ENCODE data around the gene TGFBRAP1.
A peak's percentile ranks its signal among the peaks of the same experiment; 100 is the strongest.

Gene TGFBRAP1, protein sequence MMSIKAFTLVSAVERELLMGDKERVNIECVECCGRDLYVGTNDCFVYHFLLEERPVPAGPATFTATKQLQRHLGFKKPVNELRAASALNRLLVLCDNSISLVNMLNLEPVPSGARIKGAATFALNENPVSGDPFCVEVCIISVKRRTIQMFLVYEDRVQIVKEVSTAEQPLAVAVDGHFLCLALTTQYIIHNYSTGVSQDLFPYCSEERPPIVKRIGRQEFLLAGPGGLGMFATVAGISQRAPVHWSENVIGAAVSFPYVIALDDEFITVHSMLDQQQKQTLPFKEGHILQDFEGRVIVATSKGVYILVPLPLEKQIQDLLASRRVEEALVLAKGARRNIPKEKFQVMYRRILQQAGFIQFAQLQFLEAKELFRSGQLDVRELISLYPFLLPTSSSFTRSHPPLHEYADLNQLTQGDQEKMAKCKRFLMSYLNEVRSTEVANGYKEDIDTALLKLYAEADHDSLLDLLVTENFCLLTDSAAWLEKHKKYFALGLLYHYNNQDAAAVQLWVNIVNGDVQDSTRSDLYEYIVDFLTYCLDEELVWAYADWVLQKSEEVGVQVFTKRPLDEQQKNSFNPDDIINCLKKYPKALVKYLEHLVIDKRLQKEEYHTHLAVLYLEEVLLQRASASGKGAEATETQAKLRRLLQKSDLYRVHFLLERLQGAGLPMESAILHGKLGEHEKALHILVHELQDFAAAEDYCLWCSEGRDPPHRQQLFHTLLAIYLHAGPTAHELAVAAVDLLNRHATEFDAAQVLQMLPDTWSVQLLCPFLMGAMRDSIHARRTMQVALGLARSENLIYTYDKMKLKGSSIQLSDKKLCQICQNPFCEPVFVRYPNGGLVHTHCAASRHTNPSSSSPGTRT

DNA sequence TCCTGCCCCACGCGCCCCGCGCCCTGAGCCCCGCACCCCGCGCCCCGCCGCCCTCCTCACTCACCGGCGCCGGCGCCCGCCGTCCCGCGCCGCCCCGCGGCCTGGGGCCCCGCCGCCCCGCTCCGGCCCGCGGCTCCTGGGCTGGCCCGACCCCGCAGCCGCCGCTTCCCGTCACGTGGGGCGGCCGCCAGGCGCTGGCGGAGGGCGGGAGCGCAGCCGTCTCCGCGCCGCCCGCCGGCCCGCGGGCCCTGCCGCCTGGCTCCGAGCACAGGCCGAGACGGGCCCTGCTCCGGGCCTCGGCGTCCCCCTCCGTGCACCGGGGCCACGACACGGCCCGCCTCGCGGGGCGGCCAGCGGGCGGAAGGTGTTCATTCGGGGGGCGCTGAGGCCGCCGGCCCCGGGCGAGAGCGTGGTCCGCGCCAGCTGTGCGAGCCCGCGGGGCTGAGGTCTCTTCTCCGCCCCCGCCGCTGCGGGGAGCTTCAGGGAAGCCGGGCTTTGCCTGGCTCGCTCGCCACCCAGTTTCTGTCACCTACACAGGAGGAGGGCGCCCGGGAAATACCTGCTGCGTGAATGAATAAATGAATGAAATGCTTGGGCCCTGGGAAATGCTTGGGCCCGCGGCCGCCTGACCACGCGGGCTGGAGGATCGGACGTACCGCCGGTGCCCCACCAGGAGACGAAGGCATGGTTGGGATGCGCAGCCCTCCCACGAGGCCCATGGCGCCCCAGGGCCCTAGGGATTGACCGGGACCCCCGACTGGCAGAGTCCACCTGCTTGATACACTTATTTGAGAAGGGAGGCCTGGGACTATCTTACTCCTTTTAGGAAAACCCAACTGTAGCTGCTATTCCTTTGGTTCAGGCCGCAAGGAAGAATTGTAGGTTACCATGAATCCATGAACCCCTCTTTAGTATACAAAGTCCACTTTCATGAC lies at the start of gene TGFBRAP1:
TSS of gene TGFBRAP1 (minus strand) at position 175 of the 935 bp plus-strand sequence. CDS start 21,434 bp downstream, outside the sequence.
- DNase-seq (ENCODE audit: low spot score), result peak; percentile 47

DNA sequence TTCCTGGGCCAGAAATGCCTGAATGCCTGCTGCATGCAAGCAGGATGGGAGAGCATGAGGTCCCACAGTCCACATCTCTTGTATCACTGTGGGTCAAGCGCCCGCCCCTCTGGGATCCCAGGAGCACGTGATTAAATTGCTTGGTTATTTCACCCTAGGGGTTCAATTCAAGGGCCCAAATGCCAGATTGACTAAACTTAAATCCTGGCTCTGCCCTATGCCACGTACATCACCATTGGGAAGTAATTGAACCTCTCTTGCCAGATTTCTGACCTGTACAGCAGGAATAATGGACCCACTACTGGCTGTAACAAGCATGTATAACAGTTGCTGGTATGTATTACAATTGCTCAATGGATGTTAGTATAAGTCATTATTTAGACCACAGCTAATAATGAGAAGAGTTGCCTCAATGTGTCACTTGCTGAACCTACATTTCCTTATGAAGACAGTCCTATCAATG lies 49.4 kb upstream of the TGFBRAP1 start:
- no peak for DNase-seq (ENCODE audit: low spot score)

DNA sequence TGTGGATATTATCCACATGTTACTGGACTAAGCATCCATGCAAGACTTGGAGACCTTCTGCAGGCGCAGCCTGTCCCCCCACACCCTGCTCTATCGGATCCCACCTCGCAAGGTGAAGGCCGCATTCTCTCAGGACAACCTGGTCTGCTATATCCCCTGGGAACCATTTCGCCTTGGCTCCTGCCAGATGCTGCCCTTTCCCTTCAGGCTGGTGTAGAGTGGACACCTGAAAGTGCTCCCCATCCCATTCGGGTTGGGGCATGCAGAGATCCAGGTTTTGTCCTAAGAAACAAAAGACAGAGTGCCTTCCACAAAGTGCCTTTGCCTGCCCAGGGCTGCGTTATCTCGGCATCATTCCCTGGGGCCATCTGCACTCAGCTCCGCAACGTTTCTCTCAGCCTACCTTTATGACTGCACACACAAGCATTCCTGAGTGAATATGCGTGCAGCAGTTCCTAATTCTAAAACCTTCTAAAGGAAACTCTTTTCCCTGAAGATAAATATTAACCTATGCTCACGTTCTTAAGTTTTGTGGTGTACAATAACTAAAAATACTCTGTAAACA lies 48.8 kb upstream of the TGFBRAP1 start:
- DNase-seq (ENCODE audit: low spot score), result no peak

DNA sequence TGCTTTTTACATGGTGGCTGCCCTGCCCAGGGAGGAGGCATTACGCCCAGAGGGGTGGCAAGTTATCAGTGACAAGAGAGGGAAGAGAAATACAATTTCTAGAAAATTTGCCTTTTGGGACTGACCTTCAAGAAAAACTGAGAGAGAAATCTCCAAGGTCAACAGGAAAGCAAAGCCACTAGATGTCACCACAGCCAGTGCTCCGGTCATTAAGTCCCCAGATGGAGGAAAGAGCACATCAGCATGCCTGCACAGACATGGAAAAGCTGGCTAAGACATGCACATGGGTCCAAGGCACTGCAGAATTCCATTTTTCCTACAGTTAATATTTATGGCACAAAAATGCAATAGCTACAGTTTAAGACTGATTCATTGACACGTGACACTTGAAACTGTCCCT lies 48.3 kb upstream of the TGFBRAP1 start:
- no peak for DNase-seq (ENCODE audit: low spot score)

DNA sequence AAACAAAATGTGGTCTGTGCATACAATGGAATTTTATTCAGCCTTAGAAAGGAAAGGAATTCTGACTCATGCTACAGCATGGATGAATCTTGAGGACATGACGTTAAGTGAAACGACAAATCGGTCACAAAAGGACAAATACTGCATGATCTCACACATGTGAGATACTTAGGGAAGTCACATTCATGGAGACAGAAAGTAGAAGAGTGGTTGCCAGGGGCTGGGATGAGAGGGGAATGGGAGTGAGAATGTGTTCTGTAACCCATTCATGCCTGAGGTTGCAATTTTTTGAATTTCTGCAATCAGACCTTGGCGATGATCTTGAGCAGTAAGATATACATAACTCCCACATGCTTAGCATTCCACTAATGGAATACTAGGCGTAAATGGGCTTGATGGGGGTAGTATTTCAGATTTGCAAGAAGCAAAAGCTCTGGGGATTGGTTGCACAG lies 47.3 kb upstream of the TGFBRAP1 start:
- DNase-seq (ENCODE audit: low spot score), result no peak

DNA sequence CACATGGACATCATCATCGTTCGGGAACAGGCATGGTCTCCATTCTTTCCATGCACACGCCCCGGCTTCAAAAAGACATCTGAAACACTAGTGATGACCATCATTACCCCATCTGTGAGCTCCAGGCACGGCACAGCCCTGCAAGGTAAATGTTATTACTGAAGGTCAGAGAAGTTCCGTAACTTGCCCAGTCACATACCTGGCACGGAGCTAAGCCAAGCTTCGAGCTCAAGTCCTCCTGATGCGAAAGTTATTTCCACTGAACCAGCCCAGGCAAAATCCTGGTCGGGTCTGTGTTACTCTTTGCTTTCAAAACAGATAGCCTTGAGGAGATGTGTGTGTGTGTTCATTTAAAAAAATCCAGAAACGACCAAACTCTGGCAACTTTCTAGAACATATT lies 46.5 kb upstream of the TGFBRAP1 start:
- no peak for DNase-seq (ENCODE audit: low spot score)

DNA sequence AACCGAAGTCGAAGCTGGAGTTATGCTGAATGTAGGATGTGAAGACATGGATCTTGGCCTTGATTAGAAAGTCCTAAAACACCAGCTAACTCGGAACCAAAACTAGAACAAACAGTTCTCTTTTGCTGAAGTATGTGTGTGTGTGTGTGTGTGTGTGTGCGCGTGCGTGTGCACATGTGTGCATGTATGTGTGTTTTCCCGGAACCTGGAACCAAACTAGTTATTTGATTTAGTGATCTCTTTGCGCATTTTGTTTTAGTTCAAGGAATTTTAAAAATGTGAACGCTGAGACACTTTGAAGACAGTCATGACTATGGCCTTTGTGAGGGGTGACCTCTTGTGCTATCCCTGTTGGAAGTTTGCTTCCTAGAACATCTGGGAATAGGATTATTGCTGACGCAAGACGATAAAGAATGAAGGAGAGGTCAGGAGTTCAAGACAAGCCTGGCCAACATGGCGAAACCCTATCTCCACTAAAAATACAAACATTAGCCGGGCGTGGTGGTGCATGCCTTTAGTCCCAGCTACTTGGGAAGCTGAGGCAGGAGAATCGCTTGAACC lies 45.5 kb upstream of the TGFBRAP1 start:
- no peak for DNase-seq (ENCODE audit: low spot score)

DNA sequence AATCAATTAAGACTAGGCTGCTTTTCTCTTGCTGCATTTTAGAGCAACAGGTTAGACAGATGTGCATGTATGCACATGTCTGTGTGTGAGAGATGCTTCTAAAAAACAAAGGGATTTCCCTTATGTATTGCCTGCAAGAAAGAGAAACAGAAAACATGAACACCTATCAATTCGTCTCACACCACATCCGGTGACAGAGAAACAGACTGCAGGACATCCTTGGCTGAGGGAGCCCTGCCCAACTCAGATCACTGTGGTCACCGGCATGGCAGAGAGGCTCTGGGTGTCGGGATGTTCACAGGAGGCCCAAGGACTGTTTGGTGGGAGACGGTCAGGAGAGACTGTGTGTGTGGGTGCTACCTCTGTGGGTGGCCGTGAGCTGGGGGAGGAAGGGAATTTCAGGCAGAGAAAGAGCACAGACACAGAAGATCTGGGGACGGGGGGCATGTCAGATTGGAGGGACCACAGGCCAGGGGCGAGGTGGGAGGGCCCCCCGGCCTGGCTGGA lies 44.4 kb upstream of the TGFBRAP1 start:
- no peak for DNase-seq (ENCODE audit: low spot score)

DNA sequence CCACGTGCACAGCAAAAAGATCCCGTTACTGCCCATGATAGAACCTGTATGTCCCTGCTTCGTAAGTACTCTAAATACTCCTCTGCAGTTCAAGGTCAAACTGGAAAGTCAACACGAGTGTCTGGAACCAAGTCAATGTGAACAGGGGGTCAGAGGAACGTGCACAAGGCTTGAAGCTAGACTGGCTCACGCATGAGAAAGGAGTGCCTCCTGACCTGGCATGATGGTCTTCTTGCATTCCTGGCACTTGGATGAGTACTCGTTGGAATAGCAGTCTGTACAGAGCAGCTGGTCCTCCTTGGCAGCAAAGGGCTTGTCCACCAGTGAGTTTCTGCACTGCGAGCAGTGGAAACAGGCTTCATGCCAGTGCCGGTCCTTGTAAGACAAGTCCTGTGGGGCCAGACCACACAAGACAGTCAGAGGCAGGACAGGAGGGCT lies 43.8 kb upstream of the TGFBRAP1 start:
- DNase-seq (ENCODE audit: low spot score), result no peak

DNA sequence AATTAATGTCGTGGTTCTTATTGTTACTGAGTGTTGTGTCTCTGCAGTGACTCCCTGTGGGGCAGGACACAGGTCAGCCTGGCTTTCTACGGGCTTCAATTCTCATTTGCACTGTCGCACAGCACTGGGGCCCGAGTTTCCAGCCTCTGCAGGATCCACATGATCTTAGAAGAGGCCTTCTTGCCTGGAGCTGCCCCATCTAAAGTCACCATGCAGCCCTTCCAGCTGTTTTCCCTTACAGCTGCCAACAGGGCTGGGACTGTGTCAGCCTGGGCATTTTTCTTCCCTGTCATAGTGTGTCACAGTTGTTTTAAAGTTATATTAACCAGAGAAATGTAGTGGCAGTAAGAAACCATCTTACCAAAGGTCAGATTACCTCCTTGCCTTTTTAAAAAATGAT lies 42.3 kb upstream of the TGFBRAP1 start:
- DNase-seq (ENCODE audit: low spot score), result no peak

DNA sequence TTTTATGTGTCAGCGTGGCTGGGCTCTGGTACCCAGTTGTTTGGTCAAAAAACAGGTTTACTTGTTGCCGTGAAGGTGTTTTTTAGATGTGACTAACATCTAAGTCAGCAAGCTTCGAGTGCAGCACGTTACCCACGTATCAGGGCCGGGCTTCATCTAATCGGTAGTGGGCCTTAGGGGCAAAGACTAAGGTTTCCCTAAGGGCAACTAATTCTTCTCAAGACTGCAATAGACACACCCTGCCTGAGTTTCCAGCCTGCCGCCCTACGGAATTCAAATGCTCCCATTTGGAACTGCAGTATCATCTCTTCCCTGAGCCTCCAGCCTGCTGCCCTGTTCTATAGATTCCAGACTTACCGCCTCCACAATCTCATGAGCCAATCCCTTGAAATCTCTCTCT lies 41.6 kb upstream of the TGFBRAP1 start:
- DNase-seq (ENCODE audit: low spot score), result no peak

DNA sequence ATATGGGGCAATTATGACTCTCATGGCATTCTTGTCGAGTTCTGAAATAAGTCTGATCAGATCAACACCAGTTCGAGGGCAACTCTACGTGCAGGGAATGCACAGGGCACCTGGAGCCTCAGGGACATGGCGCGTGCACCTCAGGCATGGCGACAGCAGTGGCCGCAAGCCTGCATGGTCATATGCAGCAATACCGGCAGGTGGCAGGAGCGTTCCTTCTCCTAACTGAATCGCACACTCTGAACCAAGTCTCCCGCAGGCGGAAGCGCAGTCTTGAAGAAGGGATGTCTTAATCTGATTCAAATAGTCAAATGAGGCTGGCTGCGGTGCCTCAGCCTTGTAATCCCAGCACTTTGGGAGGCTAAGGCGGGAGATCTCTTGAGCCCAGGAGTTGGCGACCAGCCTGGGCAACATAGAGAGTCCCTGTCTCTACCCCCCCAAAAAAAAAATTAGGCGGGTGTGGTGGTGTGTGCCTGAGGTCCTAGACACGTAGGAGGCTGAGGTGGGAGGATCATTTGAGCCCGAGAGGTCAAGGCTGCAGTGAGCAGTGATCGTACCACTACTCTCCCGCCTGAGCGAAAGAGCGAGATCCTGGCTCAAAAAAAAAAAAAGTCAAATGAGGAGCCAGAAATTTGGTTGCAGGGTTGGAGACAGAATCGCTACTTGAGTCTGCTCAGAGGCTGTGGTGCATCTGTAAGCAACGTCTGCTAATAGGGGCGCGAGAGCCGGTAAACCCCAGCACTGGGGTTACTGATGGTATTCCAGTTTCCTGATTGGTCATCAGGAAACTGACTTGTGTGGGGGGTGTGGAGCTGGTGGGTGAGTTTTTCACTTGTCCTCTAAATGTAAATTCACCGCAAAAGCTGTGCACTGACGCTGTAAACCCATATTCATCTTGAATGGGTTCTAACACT lies 40.5 kb upstream of the TGFBRAP1 start:
- peak; percentile 53 for DNase-seq (ENCODE audit: low spot score)

DNA sequence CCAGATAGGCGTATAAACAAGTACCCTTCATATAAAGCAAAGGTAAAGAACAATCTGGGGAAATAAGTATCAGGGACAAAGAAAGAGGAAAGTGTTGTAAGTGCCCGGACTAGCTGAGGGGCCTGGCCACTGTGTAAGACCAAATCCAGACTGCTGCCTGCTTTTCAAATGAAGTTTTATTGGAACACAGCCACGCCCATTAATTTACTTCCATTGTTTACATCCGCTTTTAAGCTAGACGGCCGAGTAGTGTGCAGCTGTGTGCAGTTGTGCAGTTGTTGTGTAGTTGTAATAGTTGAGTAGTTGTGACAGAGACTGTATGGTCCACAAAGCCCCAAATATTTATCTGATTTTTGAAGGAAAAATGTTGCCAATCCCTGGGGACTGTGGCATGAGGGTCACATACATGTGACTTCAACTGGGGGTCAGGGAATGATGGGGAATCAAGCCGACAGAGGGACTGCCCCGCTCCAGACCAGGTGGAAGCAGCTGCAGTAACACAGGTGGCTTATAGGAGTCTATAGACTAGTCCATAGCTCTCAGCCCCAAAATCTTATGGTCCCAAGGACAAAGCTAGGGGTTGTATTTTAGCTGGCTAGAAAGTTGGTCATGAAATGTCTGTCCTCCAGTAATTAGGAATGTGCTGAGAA lies 39.3 kb upstream of the TGFBRAP1 start:
- no peak for DNase-seq (ENCODE audit: low spot score)

DNA sequence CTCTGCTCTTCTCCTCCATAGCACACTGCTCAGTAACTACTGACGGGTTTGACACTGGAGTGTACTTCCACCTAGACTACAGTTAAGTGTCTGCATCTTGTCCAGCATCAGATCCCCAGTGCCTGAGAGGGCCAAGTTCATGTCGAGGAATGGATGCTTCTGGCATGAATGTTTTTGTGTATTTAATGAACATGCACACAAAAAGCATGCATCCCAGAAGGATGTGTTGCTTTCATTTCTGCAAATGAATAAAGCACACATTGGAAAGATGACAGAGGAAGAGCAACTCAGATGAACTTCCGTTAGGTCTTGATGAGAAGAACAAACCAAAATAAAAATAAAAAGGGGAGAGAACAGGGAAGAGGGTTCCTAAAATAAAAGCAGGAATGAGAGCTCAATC lies 35.7 kb upstream of the TGFBRAP1 start:
- DNase-seq (ENCODE audit: low spot score), result no peak

DNA sequence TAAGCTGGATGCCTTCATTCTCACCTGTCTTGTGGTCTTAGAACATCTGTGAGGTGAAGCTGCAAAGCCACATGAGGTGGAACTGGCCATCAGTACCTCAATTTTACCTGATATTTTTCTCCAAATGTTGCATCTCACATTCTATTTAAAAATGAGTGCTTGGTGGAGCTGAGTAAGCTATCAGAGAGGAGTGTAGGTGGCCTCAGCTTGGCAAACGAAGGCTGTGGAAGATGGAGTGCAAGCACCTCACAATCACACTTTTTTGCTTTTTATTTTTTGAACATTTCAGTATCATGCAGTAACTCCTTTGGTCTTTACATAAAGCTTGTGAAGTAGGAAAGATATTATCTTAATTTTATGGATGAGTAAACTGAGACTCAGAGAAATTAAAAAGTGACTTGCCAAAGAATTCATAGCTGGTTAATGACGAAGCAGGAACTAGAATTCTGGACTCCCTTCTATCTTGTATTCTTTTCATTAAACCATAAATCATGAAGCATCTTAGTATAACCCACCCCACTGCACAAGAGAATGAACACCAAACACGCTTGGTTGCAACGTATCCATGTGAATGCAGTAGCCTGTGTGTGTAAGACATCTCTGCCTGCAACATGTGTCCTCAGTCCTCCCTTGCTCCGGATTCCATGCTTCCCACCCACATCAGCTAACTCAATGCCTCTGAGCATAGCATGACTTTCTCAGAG lies 35.1 kb upstream of the TGFBRAP1 start:
- no peak for DNase-seq (ENCODE audit: low spot score)

DNA sequence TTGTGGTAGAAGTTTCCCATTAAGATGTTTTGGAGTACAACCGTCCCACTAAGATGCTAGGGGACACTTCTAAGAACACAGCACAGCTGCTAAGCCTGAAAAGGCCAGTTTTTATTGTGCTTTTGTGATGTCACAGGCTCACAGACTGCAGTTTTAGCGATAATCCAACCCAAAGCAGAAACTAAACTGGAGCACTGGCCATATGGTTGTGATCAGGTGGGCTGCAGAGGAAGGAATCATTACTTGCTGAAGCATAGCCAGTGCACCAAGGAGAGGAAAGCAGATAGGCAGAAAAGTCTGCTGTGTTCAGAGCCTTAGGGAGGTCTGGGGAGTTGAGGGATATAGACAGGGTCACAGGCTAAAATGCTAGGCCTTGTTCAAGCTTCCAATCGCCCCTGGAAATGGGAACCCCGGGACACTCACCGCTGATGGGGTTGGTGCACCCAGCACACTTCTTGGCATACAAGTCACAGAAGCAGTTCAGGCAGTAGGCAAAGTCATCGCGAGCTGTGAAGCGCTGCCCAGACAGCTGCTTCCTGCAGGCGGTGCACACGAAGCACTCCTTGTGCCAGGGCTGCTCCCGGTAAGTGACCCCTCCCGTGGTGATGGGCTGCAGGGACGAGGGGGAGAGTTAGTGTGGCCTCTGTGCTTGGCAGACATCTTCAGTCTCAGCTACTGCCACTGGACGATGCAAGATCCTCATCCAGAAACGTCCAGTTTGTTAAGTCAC lies 33.5 kb upstream of the TGFBRAP1 start:
- no peak for DNase-seq (ENCODE audit: low spot score)

DNA sequence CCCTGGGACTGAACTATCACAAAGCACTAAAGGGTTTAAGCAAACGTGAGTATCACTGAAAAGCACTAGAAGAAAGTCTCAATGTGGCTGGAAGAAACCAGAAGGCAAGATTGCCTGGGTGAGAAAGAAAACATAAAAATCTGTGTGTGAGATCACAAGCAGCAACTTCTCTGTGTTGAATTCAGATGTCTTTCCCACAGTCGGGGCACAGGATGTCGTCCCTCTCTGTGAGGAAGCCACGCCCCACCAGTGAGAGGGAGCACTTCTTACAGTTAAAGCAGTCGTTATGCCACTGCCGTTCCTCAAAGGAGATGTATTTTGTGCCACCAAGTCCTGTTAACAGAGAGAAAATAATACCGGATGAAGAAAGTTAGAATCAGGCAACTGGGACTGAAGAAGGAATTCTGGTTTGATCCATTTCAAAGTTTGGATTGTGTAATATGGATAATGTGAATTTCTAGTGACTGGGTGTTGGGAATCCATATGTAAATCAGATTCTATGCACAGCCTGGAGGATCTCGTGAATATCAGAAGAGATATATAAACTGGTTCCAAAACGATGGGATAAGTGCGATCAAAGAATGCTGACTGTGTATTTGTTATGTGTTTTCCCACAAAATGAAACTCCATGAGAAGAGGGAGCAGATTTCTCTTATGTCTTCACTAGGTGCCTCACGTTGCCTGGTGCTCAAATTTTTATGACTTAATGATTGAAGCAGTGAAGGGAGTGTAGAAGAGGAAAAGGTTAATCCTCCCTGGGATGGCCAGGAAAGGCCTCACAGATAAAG lies 31.8 kb upstream of the TGFBRAP1 start:
- no peak for DNase-seq (ENCODE audit: low spot score)

All from LoVo (cell line).